NCI-H1048 (cell line): ENCODE measurements around the gene NINL.
"Not testable (repeated sequence)": the region's sequence is repeated elsewhere in the genome, so short reads cannot be mapped to it uniquely, and the experiment has no call there.

Source experiments
- DNase-seq: peaks from one replicate; lab custom pipeline; 2025; lab: John Stamatoyannopoulos, UW

Gene NINL

GRCh38 chr20:25584905-25585704, at the start of gene NINL:
Gene NINL (minus strand): TSS chr20:25585531. CDS start chr20:25526587, 58,944 bp downstream.
- peak; percentile 56 for DNase-seq

GRCh38 chr20:25632940-25633790, 47.8 kb upstream of the NINL start:
- no peak for DNase-seq

GRCh38 chr20:25630615-25631014, 45.3 kb upstream of the NINL start:
- DNase-seq, result not testable (repeated sequence)

GRCh38 chr20:25629816-25630499, 44.6 kb upstream of the NINL start:
- no peak for DNase-seq

- no peak for DNase-seq
These were observed 41.4 kb upstream of the NINL start for GRCh38 chr20:25626779-25627178.

- no peak for DNase-seq
These were observed 39.2 kb upstream of the NINL start for GRCh38 chr20:25624500-25624939.

GRCh38 chr20:25623736-25624499, 38.6 kb upstream of the NINL start, which contains the start of gene NANP:
Gene NANP (minus strand): TSS chr20:25624014. CDS start chr20:25623948, 66 bp downstream.
- peak; percentile 92 for DNase-seq

GRCh38 chr20:25623225-25623735, 37.9 kb upstream of the NINL start:
- DNase-seq, result no peak

- no peak for DNase-seq
These were observed 37.3 kb upstream of the NINL start for GRCh38 chr20:25622450-25623224.

GRCh38 chr20:25622049-25622448, 36.7 kb upstream of the NINL start:
- no peak for DNase-seq

GRCh38 chr20:25619514-25619913, 34.2 kb upstream of the NINL start:
- no peak for DNase-seq

GRCh38 chr20:25608774-25609173, 23.4 kb upstream of the NINL start:
- no peak for DNase-seq

GRCh38 chr20:25606094-25606695, 20.9 kb upstream of the NINL start:
- no peak for DNase-seq

- no peak for DNase-seq
These were observed 19.8 kb upstream of the NINL start for GRCh38 chr20:25605148-25605547.

GRCh38 chr20:25604611-25605010, 19.3 kb upstream of the NINL start:
- DNase-seq, result no peak

GRCh38 chr20:25602914-25603309, 17.6 kb upstream of the NINL start:
- not testable (repeated sequence) for DNase-seq

GRCh38 chr20:25602191-25602913, 17.0 kb upstream of the NINL start:
- not testable (repeated sequence) for DNase-seq

- DNase-seq, result no peak
These were observed 16.3 kb upstream of the NINL start for GRCh38 chr20:25601659-25602058.

GRCh38 chr20:25600632-25601031, 15.3 kb upstream of the NINL start:
- no peak for DNase-seq
